Astrocyte of the cerebellum (primary cell): ENCODE data around the gene KCNB1.

Experiments used
- DNase-seq: peaks from one replicate; pipeline ENCODE4 v3.0.0-alpha.2; 2011; ENCODE audit warnings: low read depth
- H3K4me3 ChIP-seq: 2 replicates; pipeline ENCODE4 v1.5.1; 2011; ENCODE audit warnings: mild to moderate bottlenecking, low read depth, low read length, moderate library complexity
- CTCF ChIP-seq: IDR thresholded peaks from 2 replicates; pipeline ENCODE4 v1.5.1; 2012; ENCODE audit warnings: low read length, low read depth, moderate library complexity, mild to moderate bottlenecking; ENCODE audit errors: missing control alignments
- in situ Hi-C: cut with HindIII; loops from 2 replicates; pipeline ENCODE4 v1.10.0; 2017; ENCODE audit warnings: low sequenced_read_pairs

KCNB1 gene

GRCh38 chr20:49490689-49491088, 8.2 kb upstream of the KCNB1 start:
- TF ChIP-seq CTCF, result no peak
- DNase-seq, result no peak
- no peak overlapping the region for H3K4me3 ChIP-seq
- in situ Hi-C loops, result no loop called here

DNA sequence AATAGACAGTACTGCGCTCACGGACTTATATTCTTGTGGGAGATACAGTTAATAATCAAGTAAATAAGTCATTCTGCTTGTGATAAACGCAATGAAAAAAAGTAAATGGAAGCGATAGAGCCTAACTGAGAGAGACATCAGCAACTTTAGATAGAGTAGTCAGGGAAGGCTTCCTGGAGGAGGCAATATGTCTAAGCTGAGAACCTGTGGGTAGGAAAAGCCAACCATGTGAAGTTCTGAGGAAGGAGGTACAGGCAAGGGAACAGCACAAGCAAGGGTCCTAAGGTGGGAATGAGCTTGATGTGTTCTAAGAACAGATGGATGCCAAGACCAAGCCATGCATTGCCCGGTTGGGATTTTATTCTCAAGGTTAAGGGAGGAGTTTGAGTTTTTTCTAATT, 7.2 kb upstream of the KCNB1 start:
- no peak for DNase-seq
- TF ChIP-seq CTCF, result no peak
- in situ Hi-C loops, result no loop called here
- H3K4me3 ChIP-seq, result no peak overlapping the region

GRCh38 chr20:49486064-49486463, 3.6 kb upstream of the KCNB1 start:
- TF ChIP-seq CTCF, result no peak
- DNase-seq, result no peak
- H3K4me3 ChIP-seq, result no peak overlapping the region
- in situ Hi-C loops, result no loop called here

DNA sequence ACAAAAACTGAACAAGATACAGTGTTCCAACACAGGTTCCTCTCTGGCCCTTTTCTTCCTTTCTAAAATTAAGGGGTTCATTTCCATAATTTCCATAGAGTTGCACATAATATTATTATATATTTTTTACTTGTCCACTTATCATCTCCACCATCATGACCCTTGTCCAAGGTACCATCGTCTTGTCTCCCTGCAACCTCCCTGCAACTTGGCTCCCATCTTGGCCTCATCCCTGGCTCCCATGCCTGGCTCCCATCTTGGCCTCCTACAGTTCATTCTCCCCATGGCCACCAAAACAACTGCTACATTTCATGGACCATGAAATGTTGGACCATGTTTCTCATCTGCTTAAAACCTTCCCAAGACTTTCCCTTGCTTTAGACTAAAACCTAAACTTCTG, 3.1 kb upstream of the KCNB1 start:
- in situ Hi-C loops, result no loop called here
- no peak overlapping the region for H3K4me3 ChIP-seq
- no peak for DNase-seq
- no peak for TF ChIP-seq CTCF

- DNase-seq, result peak; percentile 52
- H3K4me3 ChIP-seq, result peak overlapping the region; percentile 39
- TF ChIP-seq CTCF, result peak; percentile 71
- in situ Hi-C loops, result no loop called here
These were observed 2.0 kb upstream of the KCNB1 start for GRCh38 chr20:49484180-49485140.

GRCh38 chr20:49483696-49484123, 1.2 kb upstream of the KCNB1 start:
- in situ Hi-C loops, result no loop called here
- no peak for TF ChIP-seq CTCF
- peak overlapping the region; percentile 23 for H3K4me3 ChIP-seq
- DNase-seq, result no peak
